ENCODE measurements around the gene OR2T35.

- TF ChIP-seq POLR2A (IDR thresholded peaks at IDR 0.05; ENCODE audit: low read depth, low read length) (no peak), POLR2AphosphoS5 (IDR thresholded peaks at IDR 0.05; ENCODE audit: low read depth, low read length) (no peak)
These were observed 41.7 kb upstream of the OR2T35 start for GRCh38 chr1:248686815-248687214.

Data from GM12892 (cell line).